GM19351 (cell line): Measurements from ENCODE around the gene DARS1.
"Not testable (repeated sequence)": the region's sequence is repeated elsewhere in the genome, so short reads cannot be mapped to it uniquely, and the experiment has no call there.

Experiments
- ATAC-seq: cut with Tn5 transposase; IDR thresholded peaks from one replicate; pipeline ENCODE4 v1.9.1; 2021; ENCODE audit warnings: mild to moderate bottlenecking, moderate library complexity; ENCODE audit not compliant: unreplicated experiment

Gene DARS1

GRCh38 chr2:135893374-135893794 lies 92.0 kb downstream of the DARS1 start:
- peak; percentile 74 for ATAC-seq

- no peak for ATAC-seq
Measured at GRCh38 chr2:135890835-135891234, 94.6 kb downstream of the DARS1 start.

DNA sequence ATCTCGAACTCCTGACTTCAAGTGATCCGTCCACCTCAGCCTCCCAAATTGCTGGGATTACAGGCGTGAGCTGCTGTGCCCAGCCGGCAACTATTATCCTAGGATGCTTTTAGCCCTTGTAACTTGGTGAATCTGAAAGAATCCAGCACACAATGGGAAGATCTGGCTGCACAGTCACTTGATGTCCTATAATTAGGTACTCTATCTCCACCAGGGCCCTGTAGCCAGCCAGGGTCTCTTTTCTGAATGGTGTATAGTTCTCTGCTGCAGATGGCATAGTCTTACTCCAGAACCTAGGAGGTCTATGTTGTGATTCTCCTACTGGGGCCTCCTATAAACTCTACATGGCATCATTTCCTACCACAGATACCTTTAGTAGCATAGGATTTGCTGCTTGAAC lies 95.3 kb downstream of the DARS1 start:
- ATAC-seq = no peak

DNA sequence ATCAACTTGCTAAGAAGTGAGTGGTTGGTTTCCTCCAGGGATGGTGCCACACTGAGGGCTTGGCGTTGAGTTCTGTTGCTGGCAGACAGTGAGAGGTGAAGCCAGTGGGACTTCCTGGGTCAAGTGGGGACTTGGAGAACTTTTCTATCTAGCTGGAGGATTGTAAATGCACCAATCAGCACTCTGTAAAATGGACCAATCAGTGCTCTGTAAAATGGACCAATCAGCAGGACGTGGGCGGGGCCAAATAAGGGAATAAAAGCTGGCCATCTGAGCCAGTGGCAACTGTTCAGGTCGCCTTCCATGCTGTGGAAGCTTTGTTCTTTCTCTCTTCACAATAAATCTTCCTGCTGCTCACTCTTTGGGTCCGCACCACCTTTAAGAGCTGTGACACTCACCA lies 96.8 kb downstream of the DARS1 start:
- not testable (repeated sequence) for ATAC-seq

DNA sequence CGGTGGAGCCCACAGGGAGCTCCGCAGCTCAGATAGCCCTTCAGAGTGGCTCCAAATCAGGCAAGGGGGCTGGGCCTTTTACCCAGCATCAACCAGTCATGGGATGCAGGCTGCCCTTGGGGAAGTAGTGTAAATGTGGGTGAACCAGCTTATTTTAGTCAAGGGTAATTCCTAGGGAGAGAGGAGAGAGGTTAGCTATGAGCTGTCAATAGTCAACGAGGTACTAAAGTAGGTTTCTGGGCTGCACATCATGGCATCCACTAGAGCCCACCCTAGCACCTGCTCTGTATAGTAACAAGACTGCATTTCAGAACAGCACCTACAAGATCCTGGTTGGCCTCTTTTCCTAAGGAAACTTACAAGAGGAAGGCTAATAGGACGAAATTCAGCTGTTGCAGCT lies 99.7 kb downstream of the DARS1 start:
- ATAC-seq = no peak

- ATAC-seq = no peak
Measured at GRCh38 chr2:135882415-135882814, 103.0 kb downstream of the DARS1 start.

GRCh38 chr2:135876770-135877169 lies 108.7 kb downstream of the DARS1 start:
- not testable (repeated sequence) for ATAC-seq

GRCh38 chr2:135876066-135876711 lies 109.2 kb downstream of the DARS1 start, which contains the start of gene MCM6:
TSS of gene MCM6 (minus strand) at chr2:135876443. CDS start at chr2:135876365, 78 bp downstream.
- ATAC-seq = peak; percentile 87

- ATAC-seq = peak; percentile 60
Measured at GRCh38 chr2:135875491-135876065, 109.8 kb downstream of the DARS1 start.

GRCh38 chr2:135874777-135875365 lies 110.6 kb downstream of the DARS1 start:
- ATAC-seq = no peak

GRCh38 chr2:135870571-135870970 lies 114.9 kb downstream of the DARS1 start:
- ATAC-seq = peak; percentile 55

- no peak for ATAC-seq
Measured at GRCh38 chr2:135863233-135863632, 122.2 kb downstream of the DARS1 start.

- ATAC-seq = no peak
Measured at GRCh38 chr2:135862718-135863117, 122.7 kb downstream of the DARS1 start.
